Left ventricle myocardium inferior (tissue), 1 donor: ENCODE results near the gene SLFN14. TPM values are rescaled to one million over a fixed set of nuclear protein-coding genes. Genes with fewer than 3 reads are reported as not detected.
"Not testable (repeated sequence)": the region's sequence is repeated elsewhere in the genome, so short reads cannot be mapped to it uniquely, and the experiment has no call there.

Experiments used
- DNase-seq: peaks from one replicate; pipeline ENCODE4 v3.0.0-alpha.2; 2020
- H3K27ac ChIP-seq: fragments of 200-600 bp; replicated peaks from 2 replicates; pipeline ENCODE4 v1.8.0; 2021
- H3K27me3 ChIP-seq: fragments of 200-600 bp; 2 replicates; pipeline ENCODE4 v1.8.0; 2021; ENCODE audit warnings: low read depth
- H3K36me3 ChIP-seq: fragments of 200-600 bp; 2 replicates; pipeline ENCODE4 v1.8.0; 2021
- H3K4me1 ChIP-seq: fragments of 200-600 bp; 2 replicates; pipeline ENCODE4 v1.8.0; 2021
- H3K4me3 ChIP-seq: fragments of 200-600 bp; 2 replicates; pipeline ENCODE4 v1.8.0; 2021; ENCODE audit warnings: mild to moderate bottlenecking, moderate library complexity
- H3K9me3 ChIP-seq: fragments of 200-600 bp; replicated peaks from 2 replicates; pipeline ENCODE4 v1.8.0; 2021
- CTCF ChIP-seq: fragments of 200-600 bp; IDR thresholded peaks from 2 replicates; pipeline ENCODE4 v1.8.0; 2021; ENCODE audit warnings: antibody characterized with exemption, mild to moderate bottlenecking, borderline replicate concordance
- intact Hi-C: fragments of 100-400 bp; cut with micrococcal nuclease; formaldehyde crosslinking; loops from one replicate; pipeline ENCODE4 v1.11.0; 2022
- total RNA-seq: library from RNA; stranded (reverse); fragmentation: NEBNext Ultra II Directional; extraction: Animal tissue kit (Norgen Biotek cat#: 25700); gene quantifications from one replicate; pipeline ENCODE4 v1.2.1, GENCODE V29; 2021
- donor health status: DM: no; HTN: yes; CAD: no; lungs with severe emphysema.

Gene SLFN14
- total RNA-seq, 1 donor from 2014 or later = not detected

- no peaks in the 10 kb centered on the region for H3K36me3 ChIP-seq
- no peak for TF ChIP-seq CTCF
- H3K27ac ChIP-seq = no peak overlapping the region
- H3K27me3 ChIP-seq = no peaks in the 10 kb centered on the region
- no peak for DNase-seq
- intact Hi-C loops = loop anchor here (5.0 to 10.0 kb wide), 2 partner anchors 222 to 360 kb away; no protein-coding TSS in a partner anchor
- H3K4me1 ChIP-seq = peaks cover 24% of the 10 kb centered on the region
- H3K9me3 ChIP-seq = no peaks in the 10 kb centered on the region
- H3K4me3 ChIP-seq = no peak overlapping the region
Observed at GRCh38 chr17:35534576-35535093, 26.0 kb downstream of the SLFN14 start.

- peaks cover 4% of the 10 kb centered on the region for H3K9me3 ChIP-seq
- no peaks in the 10 kb centered on the region for H3K4me1 ChIP-seq
- intact Hi-C loops = loop anchor here (5.0 to 10.0 kb wide), 2 partner anchors 219 to 356 kb away; no protein-coding TSS in a partner anchor
- H3K27me3 ChIP-seq = no peaks in the 10 kb centered on the region
- no peak for DNase-seq
- no peaks in the 10 kb centered on the region for H3K36me3 ChIP-seq
- no peak overlapping the region for H3K4me3 ChIP-seq
- no peak overlapping the region for H3K27ac ChIP-seq
- no peak for TF ChIP-seq CTCF
Observed at GRCh38 chr17:35531160-35531559, 29.5 kb downstream of the SLFN14 start.

GRCh38 chr17:35529866-35530265 lies 30.8 kb downstream of the SLFN14 start:
- intact Hi-C loops = loop anchor here (5.0 to 10.0 kb wide), 2 partner anchors 218 to 355 kb away; no protein-coding TSS in a partner anchor
- Histone ChIP-seq H3K9me3 (peaks cover 4% of the 10 kb centered on the region), H3K36me3 (no peaks in the 10 kb centered on the region), H3K27ac (no peak overlapping the region), H3K27me3 (no peaks in the 10 kb centered on the region), H3K4me3 (no peak overlapping the region), H3K4me1 (no peaks in the 10 kb centered on the region)
- DNase-seq = no peak
- no peak for TF ChIP-seq CTCF

- intact Hi-C loops, H3K36me3 ChIP-seq, H3K9me3 ChIP-seq, H3K4me3 ChIP-seq, H3K27me3 ChIP-seq, H3K27ac ChIP-seq, H3K4me1 ChIP-seq, DNase-seq: not testable (repeated sequence)
Observed at GRCh38 chr17:35529326-35529725, 31.3 kb downstream of the SLFN14 start.

GRCh38 chr17:35523296-35523695 lies 37.3 kb downstream of the SLFN14 start:
- DNase-seq = no peak
- Histone ChIP-seq H3K27ac (no peak overlapping the region), H3K4me3 (no peak overlapping the region), H3K36me3 (no peaks in the 10 kb centered on the region), H3K27me3 (peaks cover 20% of the 10 kb centered on the region), H3K9me3 (no peaks in the 10 kb centered on the region), H3K4me1 (no peaks in the 10 kb centered on the region)
- no peak for TF ChIP-seq CTCF
- intact Hi-C loops = no loop called here

- H3K4me3 ChIP-seq, H3K9me3 ChIP-seq, H3K36me3 ChIP-seq, H3K4me1 ChIP-seq, intact Hi-C loops, H3K27ac ChIP-seq, DNase-seq: not testable (repeated sequence)
- H3K27me3 ChIP-seq = peaks cover 20% of the 10 kb centered on the region
Observed at GRCh38 chr17:35521654-35522256, 38.9 kb downstream of the SLFN14 start.
